IPS-NIHi11 (cell line): ENCODE measurements around the gene ELL3.
"Not testable (repeated sequence)": the region's sequence is repeated elsewhere in the genome, so short reads cannot be mapped to it uniquely, and the experiment has no call there.

ENCODE experiments used
- DNase-seq: peaks from one replicate; pipeline ENCODE4 v3.0.0; 2012; ENCODE audit warnings: mixed read lengths, low spot score

The ELL3 gene

GRCh38 chr15:43791993-43792760 lies 15.4 kb upstream of the ELL3 start, which contains the start of gene SERF2:
Gene SERF2 (plus strand): TSS chr15:43792320. CDS start chr15:43792377, 57 bp downstream.
- peak; percentile 100 for DNase-seq

GRCh38 chr15:43789409-43789808 lies 12.6 kb upstream of the ELL3 start:
- DNase-seq, result no peak

GRCh38 chr15:43779016-43779415 lies 2.2 kb upstream of the ELL3 start:
- DNase-seq, result no peak

GRCh38 chr15:43777267-43777914 lies 625 bp upstream of the ELL3 start:
- DNase-seq, result peak; percentile 67

- DNase-seq, result peak; percentile 33
Measured at GRCh38 chr15:43776101-43776717, 557 bp downstream of the ELL3 start.

GRCh38 chr15:43775411-43775965 lies 1.3 kb downstream of the ELL3 start:
- peak; percentile 39 for DNase-seq

GRCh38 chr15:43774062-43774461 lies 2.7 kb downstream of the ELL3 start:
- DNase-seq, result no peak

- no peak for DNase-seq
Measured at GRCh38 chr15:43772624-43773023, 4.1 kb downstream of the ELL3 start.

- DNase-seq, result no peak
Measured at GRCh38 chr15:43771816-43772215, 5.0 kb downstream of the ELL3 start.

GRCh38 chr15:43769584-43770228 lies 7.1 kb downstream of the ELL3 start:
- DNase-seq, result peak; percentile 72

GRCh38 chr15:43763819-43764446 lies 12.8 kb downstream of the ELL3 start:
- no peak for DNase-seq

- DNase-seq, result no peak
Measured at GRCh38 chr15:43762824-43763223, 13.9 kb downstream of the ELL3 start.

GRCh38 chr15:43751885-43752284 lies 24.9 kb downstream of the ELL3 start:
- no peak for DNase-seq

GRCh38 chr15:43749690-43750345 lies 26.9 kb downstream of the ELL3 start:
- no peak for DNase-seq

GRCh38 chr15:43748376-43748775 lies 28.4 kb downstream of the ELL3 start:
- DNase-seq, result no peak

- DNase-seq, result peak; percentile 11
Measured at GRCh38 chr15:43746903-43747309, 29.9 kb downstream of the ELL3 start.

GRCh38 chr15:43746245-43746902 lies 30.4 kb downstream of the ELL3 start, which contains the start of gene PDIA3:
Gene PDIA3 (plus strand): TSS chr15:43746438. CDS start chr15:43746540, 102 bp downstream.
- peak; percentile 98 for DNase-seq

- DNase-seq, result no peak
Measured at GRCh38 chr15:43735416-43735815, 41.4 kb downstream of the ELL3 start.

- not testable (repeated sequence) for DNase-seq
Measured at GRCh38 chr15:43728053-43728725, 48.6 kb downstream of the ELL3 start.

GRCh38 chr15:43726306-43726705 lies 50.5 kb downstream of the ELL3 start:
- DNase-seq, result not testable (repeated sequence)
